CD4-positive, CD25-positive, alpha-beta regulatory T cell (primary cell): ENCODE measurements around the gene ZKSCAN5. TPM values are rescaled to one million over a fixed set of nuclear protein-coding genes. Genes with fewer than 3 reads are reported as not detected.

Source experiments
- ATAC-seq, 2 donors: fragments of 150-1000 bp; cut with Tn5 transposase; one replicate each; pipeline ENCODE4 v1.10.0; 2021; ENCODE audit warnings: low read depth in 2 of 2, moderate number of reproducible peaks in 2 of 2, moderate library complexity in 1 of 2
- DNase-seq, 3 donors: peaks; one replicate each; pipeline versions ENCODE4 v3.0.0 to v3.0.0-alpha.2; 2012 to 2022; ENCODE audit warnings: mixed read lengths in 1 of 3
- H3K27ac ChIP-seq: one replicate; pipeline ENCODE4 v1.7.0; 2013; ENCODE audit warnings: mild to moderate bottlenecking, low read length; ENCODE audit not compliant: insufficient read depth, poor library complexity, severe bottlenecking
- H3K27me3 ChIP-seq: one replicate; pipeline ENCODE4 v1.7.0; 2013; ENCODE audit warnings: low read length; ENCODE audit not compliant: control insufficient read depth, insufficient read depth
- H3K36me3 ChIP-seq: one replicate; pipeline ENCODE4 v1.7.0; 2013; ENCODE audit warnings: mild to moderate bottlenecking, low read length, moderate library complexity; ENCODE audit not compliant: control insufficient read depth, insufficient read depth
- H3K4me1 ChIP-seq: 2 replicates; pipeline ENCODE4 v1.7.0; 2013; ENCODE audit warnings: mild to moderate bottlenecking, low read length; ENCODE audit not compliant: insufficient read depth, control insufficient read depth, poor library complexity, severe bottlenecking
- H3K4me3 ChIP-seq: one replicate; pipeline ENCODE4 v1.7.0; 2013; ENCODE audit warnings: low read depth, mild to moderate bottlenecking, low read length, moderate library complexity
- H3K9me3 ChIP-seq, 2 experiments: 1 replicate in 1 of 2; 2 replicates in 1 of 2; pipeline ENCODE4 v1.7.0; 2013; ENCODE audit warnings: low read length in 2 of 2, mild to moderate bottlenecking in 1 of 2, moderate library complexity in 1 of 2; ENCODE audit not compliant: control insufficient read depth in 2 of 2
- H3K27ac Mint-ChIP-seq, 3 donors: one replicate each; pipeline ENCODE4 v1.8.0; 2020 to 2022; ENCODE audit warnings: mild to moderate bottlenecking in 3 of 3, mixed read lengths in 3 of 3, moderate library complexity in 2 of 3
- H3K27me3 Mint-ChIP-seq: one replicate; pipeline ENCODE4 v1.8.0; 2022; ENCODE audit warnings: mild to moderate bottlenecking, mixed read lengths
- H3K36me3 Mint-ChIP-seq: one replicate; pipeline ENCODE4 v1.8.0; 2020; ENCODE audit warnings: mixed read lengths
- H3K4me1 Mint-ChIP-seq, 4 donors: one replicate each; pipeline ENCODE4 v1.8.0; 2020 to 2022; ENCODE audit warnings: mixed read lengths in 4 of 4, mild to moderate bottlenecking in 1 of 4
- H3K4me3 Mint-ChIP-seq, 4 donors: one replicate each; pipeline ENCODE4 v1.8.0; 2020 to 2022; ENCODE audit warnings: mild to moderate bottlenecking in 4 of 4, mixed read lengths in 4 of 4, moderate library complexity in 3 of 4
- H3K9me3 Mint-ChIP-seq, 7 donors: one replicate each; pipeline ENCODE4 v1.8.0; 2020 to 2022; ENCODE audit warnings: mixed read lengths in 7 of 7, mild to moderate bottlenecking in 3 of 7, moderate library complexity in 2 of 7
- polyA plus RNA-seq, 4 donors: library from polyadenylated mRNA; unstranded; fragments of 300-500 nt; fragmentation: Illumina TruSeq; gene quantifications; one replicate each; pipeline ENCODE4 v1.2.3, GENCODE V29; 2021
- total RNA-seq: library from RNA; stranded (reverse); gene quantifications from one replicate; pipeline ENCODE4 v1.2.3, GENCODE V29; 2022

The ZKSCAN5 gene
- total and polyA plus RNA-seq, 5 donors from 2014 or later = 2.8 to 5.8 (median 4.2) TPM

GRCh38 chr7:99521399-99521798 lies 16.9 kb downstream of the ZKSCAN5 start:
- Histone ChIP-seq H3K4me3 (no peak overlapping the region), H3K4me1 (no peaks in the 10 kb centered on the region), H3K27ac (no peak overlapping the region), H3K27me3 (no peaks in the 10 kb centered on the region), H3K36me3 (peaks cover 29% of the 10 kb centered on the region), H3K9me3 (no peaks in the 10 kb centered on the region)
- Mint-ChIP-seq H3K27me3 (no peaks in the 10 kb centered on the region), H3K4me3 (no peak overlapping the region), H3K4me1 (no peaks in the 10 kb centered on the region), H3K27ac (no peak overlapping the region), H3K9me3 (no peaks in the 10 kb centered on the region), H3K36me3 (peaks cover 31% of the 10 kb centered on the region)
- DNase-seq (no peak), ATAC-seq (no peak)

GRCh38 chr7:99525713-99526440 lies 21.4 kb downstream of the ZKSCAN5 start:
- Histone ChIP-seq H3K4me3 (no peak overlapping the region), H3K9me3 (peaks cover 4 to 8% of the 10 kb centered on the region in 2 experiments), H3K4me1 (no peaks in the 10 kb centered on the region), H3K27me3 (no peaks in the 10 kb centered on the region), H3K36me3 (peaks cover 22% of the 10 kb centered on the region), H3K27ac (no peak overlapping the region)
- DNase-seq (peak in 1 of 3 donors; percentile 26), ATAC-seq (peak in 1 of 2 donors; percentile 44)
- peaks cover 45% of the 10 kb centered on the region for H3K36me3 Mint-ChIP-seq
- H3K9me3 Mint-ChIP-seq = peaks cover 0 to 19% (median 0%) of the 10 kb centered on the region in 7 donors
- peaks cover 0 to 4% (median 1%) of the 10 kb centered on the region in 4 donors for H3K4me1 Mint-ChIP-seq
- no peaks in the 10 kb centered on the region for H3K27me3 Mint-ChIP-seq
- no peak overlapping the region for H3K4me3 Mint-ChIP-seq
- peak overlapping the region in 1 of 3 donors; percentile 92 for H3K27ac Mint-ChIP-seq

DNA sequence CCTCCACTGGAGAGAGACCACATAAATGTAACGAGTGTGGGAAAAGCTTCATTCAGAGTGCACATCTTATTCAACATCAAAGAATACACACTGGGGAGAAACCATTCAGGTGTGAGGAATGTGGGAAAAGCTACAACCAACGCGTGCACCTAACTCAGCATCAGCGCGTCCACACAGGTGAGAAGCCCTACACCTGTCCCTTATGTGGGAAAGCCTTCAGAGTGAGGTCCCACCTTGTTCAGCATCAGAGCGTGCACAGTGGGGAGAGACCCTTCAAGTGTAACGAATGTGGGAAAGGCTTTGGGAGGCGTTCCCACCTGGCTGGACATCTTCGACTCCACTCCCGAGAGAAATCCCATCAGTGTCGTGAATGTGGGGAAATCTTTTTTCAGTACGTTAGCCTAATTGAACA lies 26.9 kb downstream of the ZKSCAN5 start:
- Histone ChIP-seq H3K27me3 (no peaks in the 10 kb centered on the region), H3K4me3 (no peak overlapping the region), H3K27ac (no peak overlapping the region), H3K9me3 (peaks cover 29 to 35% of the 10 kb centered on the region in 2 experiments), H3K36me3 (peaks cover 26% of the 10 kb centered on the region), H3K4me1 (no peaks in the 10 kb centered on the region)
- peaks cover 48% of the 10 kb centered on the region for H3K36me3 Mint-ChIP-seq
- ATAC-seq = no peak
- H3K9me3 Mint-ChIP-seq = peaks cover 0 to 53% (median 16%) of the 10 kb centered on the region in 7 donors
- peaks cover 0 to 4% (median 1%) of the 10 kb centered on the region in 4 donors for H3K4me1 Mint-ChIP-seq
- no peak overlapping the region for H3K27ac Mint-ChIP-seq
- H3K4me3 Mint-ChIP-seq = no peak overlapping the region
- no peaks in the 10 kb centered on the region for H3K27me3 Mint-ChIP-seq
- DNase-seq = no peak

DNA sequence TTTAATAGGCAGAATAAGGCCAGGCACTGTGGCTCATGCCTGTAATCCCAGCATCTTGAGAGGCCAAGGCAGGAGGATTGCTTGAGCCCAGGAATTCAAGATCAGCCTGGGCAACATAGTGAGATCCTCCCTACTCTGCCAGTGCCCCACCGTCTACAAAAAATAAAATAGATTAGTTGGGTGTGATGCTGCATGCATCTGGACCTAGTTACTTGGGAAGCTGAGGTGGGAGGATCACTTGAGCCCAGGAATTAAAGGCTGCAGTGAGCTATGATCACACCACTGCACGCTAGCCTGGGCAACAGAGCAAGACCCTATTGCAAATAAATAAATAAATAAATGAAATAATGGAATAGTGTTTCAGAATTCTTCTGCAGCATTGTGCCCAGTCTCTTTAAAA lies 31.2 kb downstream of the ZKSCAN5 start:
- Mint-ChIP-seq H3K4me3 (no peak overlapping the region), H3K36me3 (peaks cover 26% of the 10 kb centered on the region), H3K27ac (no peak overlapping the region), H3K9me3 (peaks cover 5 to 52% (median 15%) of the 10 kb centered on the region in 7 donors), H3K4me1 (peaks cover 0 to 2% (median 0%) of the 10 kb centered on the region in 4 donors), H3K27me3 (no peaks in the 10 kb centered on the region)
- Histone ChIP-seq H3K4me3 (no peak overlapping the region), H3K4me1 (no peaks in the 10 kb centered on the region), H3K27me3 (no peaks in the 10 kb centered on the region), H3K36me3 (peaks cover 15% of the 10 kb centered on the region), H3K9me3 (peaks cover 33 to 48% of the 10 kb centered on the region in 2 experiments), H3K27ac (no peak overlapping the region)
- no peak for ATAC-seq
- no peak for DNase-seq

DNA sequence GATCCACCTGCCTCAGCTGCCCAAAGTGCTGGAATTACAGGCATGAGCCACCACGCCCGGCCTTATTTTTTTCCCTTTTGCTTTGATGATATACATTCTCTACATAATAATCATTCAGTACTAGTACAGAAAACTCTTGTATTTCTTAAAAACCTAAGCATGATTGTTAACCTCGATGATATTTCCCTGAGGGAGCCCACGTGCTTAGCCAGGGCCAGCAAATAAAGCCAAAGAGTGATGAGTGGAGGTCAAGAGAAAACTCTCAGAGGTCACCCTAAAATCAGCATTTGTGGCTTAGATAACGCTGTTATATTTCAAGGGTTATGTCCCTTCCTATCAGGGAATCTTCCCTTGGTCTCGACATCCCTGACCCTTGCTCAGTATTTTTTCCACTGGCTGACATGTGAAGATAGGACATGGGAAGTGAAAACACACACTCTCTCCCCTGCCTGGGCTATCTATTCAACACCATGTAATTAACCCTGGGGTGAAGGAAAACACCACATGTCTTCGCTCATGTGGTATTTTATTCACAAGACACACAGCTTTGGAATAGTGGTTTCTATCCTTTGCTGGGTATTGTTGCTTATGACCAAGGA lies 34.9 kb downstream of the ZKSCAN5 start:
- no peaks in the 10 kb centered on the region for H3K27me3 ChIP-seq
- no peak overlapping the region for H3K27ac Mint-ChIP-seq
- no peaks in the 10 kb centered on the region for H3K36me3 ChIP-seq
- H3K27me3 Mint-ChIP-seq = no peaks in the 10 kb centered on the region
- H3K27ac ChIP-seq = no peak overlapping the region
- H3K9me3 Mint-ChIP-seq = peaks cover 5 to 33% (median 11%) of the 10 kb centered on the region in 7 donors
- H3K4me3 ChIP-seq = no peak overlapping the region
- H3K4me1 ChIP-seq = no peaks in the 10 kb centered on the region
- peaks cover 15 to 34% of the 10 kb centered on the region in 2 experiments for H3K9me3 ChIP-seq
- peaks cover 6% of the 10 kb centered on the region for H3K36me3 Mint-ChIP-seq
- DNase-seq (no peak), ATAC-seq (no peak)
- peaks cover 0 to 4% (median 0%) of the 10 kb centered on the region in 4 donors for H3K4me1 Mint-ChIP-seq
- H3K4me3 Mint-ChIP-seq = no peak overlapping the region

DNA sequence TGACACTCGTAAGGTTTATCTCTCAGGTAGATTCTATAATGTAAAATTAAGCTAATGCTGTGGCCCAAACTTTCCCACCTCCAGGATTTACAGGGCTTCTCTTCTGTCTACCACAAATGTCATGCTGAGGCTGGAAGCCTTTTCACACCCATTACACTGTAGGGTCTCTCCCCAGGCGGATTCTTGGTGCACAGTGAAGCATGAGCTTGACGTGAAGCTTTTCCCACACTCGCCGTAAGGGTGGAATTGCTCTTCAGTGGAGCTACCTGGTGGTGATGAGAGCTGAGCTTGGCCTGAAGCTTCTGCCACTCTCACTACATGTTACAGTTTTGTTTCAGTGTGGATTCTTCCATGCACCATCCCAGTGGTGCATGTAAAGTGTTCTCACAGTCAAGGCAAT lies 36.1 kb downstream of the ZKSCAN5 start:
- ATAC-seq (no peak), DNase-seq (no peak)
- H3K27ac Mint-ChIP-seq = no peak overlapping the region
- no peak overlapping the region for H3K4me3 Mint-ChIP-seq
- H3K36me3 ChIP-seq = no peaks in the 10 kb centered on the region
- H3K27ac ChIP-seq = no peak overlapping the region
- peaks cover 0 to 4% (median 0%) of the 10 kb centered on the region in 4 donors for H3K4me1 Mint-ChIP-seq
- H3K27me3 ChIP-seq = no peaks in the 10 kb centered on the region
- H3K36me3 Mint-ChIP-seq = peaks cover 6% of the 10 kb centered on the region
- peaks cover 5 to 35% (median 11%) of the 10 kb centered on the region in 7 donors for H3K9me3 Mint-ChIP-seq
- peaks cover 13 to 34% of the 10 kb centered on the region in 2 experiments for H3K9me3 ChIP-seq
- no peaks in the 10 kb centered on the region for H3K4me1 ChIP-seq
- no peaks in the 10 kb centered on the region for H3K27me3 Mint-ChIP-seq
- no peak overlapping the region for H3K4me3 ChIP-seq

DNA sequence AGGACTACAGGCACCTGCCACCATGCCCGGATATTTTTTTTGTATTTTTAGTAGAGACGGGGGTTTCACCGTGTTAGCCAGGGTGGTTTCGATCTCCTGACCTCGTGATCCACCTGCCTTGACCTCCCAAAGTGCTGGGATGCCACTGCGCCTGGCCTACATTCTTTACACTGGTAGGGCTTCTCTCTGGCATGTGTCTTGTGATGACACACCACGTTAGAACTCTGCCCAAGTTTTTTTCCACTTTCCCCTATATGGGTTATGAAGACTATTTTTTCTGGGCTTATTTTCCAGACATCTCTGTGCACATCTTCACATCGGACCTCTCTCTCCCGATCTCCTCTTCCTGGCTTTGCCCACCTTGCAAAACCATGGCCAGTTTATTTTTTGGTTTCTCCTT lies 36.8 kb downstream of the ZKSCAN5 start:
- H3K4me3 ChIP-seq = no peak overlapping the region
- no peak for DNase-seq
- Mint-ChIP-seq H3K36me3 (peaks cover 6% of the 10 kb centered on the region), H3K27ac (no peak overlapping the region), H3K4me3 (no peak overlapping the region), H3K4me1 (peaks cover 0 to 4% (median 0%) of the 10 kb centered on the region in 4 donors), H3K9me3 (peaks cover 5 to 31% (median 11%) of the 10 kb centered on the region in 7 donors), H3K27me3 (no peaks in the 10 kb centered on the region)
- ATAC-seq = no peak
- peaks cover 13 to 34% of the 10 kb centered on the region in 2 experiments for H3K9me3 ChIP-seq
- no peaks in the 10 kb centered on the region for H3K36me3 ChIP-seq
- no peaks in the 10 kb centered on the region for H3K27me3 ChIP-seq
- H3K4me1 ChIP-seq = no peaks in the 10 kb centered on the region
- no peak overlapping the region for H3K27ac ChIP-seq
